Measurements from ENCODE around the gene APEH. TPM values are rescaled to one million over a fixed set of nuclear protein-coding genes. Genes with fewer than 3 reads are reported as not detected.

Gene APEH
- total and polyA plus RNA-seq, 9 of the 15 experiments (the other 6 are each of a cell fraction or from before 2014, with no cell fraction given), result 70.9 to 177 (median 117) TPM

- TF ChIP-seq ZNF518B (CRISPR knock-in tag; IDR thresholded peaks at IDR 0.05) (no peak), RREB1 (CRISPR knock-in tag; IDR thresholded peaks at IDR 0.05) (no peak), FOXA3 (CRISPR knock-in tag; conservative IDR thresholded peaks at IDR 0.05 in 1 of 2, IDR thresholded peaks at IDR 0.05 in 1 of 2) (no peak), SFPQ (IDR thresholded peaks at IDR 0.05; ENCODE audit: low read depth, low read length) (no peak), IRF9 (tag; IDR thresholded peaks at IDR 0.05) (no peak), HOXB6 (CRISPR knock-in tag; IDR thresholded peaks at IDR 0.05; ENCODE audit: borderline replicate concordance) (no peak), ZNF24 (IDR thresholded peaks at IDR 0.05) (no peak), ATF1 (CRISPR knock-in tag; IDR thresholded peaks at IDR 0.05) (no peak), ATF1 (tag; IDR thresholded peaks at IDR 0.05) (no peak), ATF6 (CRISPR knock-in tag; IDR thresholded peaks at IDR 0.05) (no peak; the same call in 1 of the 2 replicates), MBD2 (IDR thresholded peaks at IDR 0.05; ENCODE audit: borderline replicate concordance, low read depth) (no peak)
Measured at GRCh38 chr3:49673121-49673714, 933 bp upstream of the APEH start (continued).
